Measurements from ENCODE around the gene ZNF548.
"Not testable (repeated sequence)": the region's sequence is repeated elsewhere in the genome, so short reads cannot be mapped to it uniquely, and the experiment has no call there.

The ZNF548 gene

GRCh38 chr19:57366776-57367175 lies 22.9 kb upstream of the ZNF548 start:
- H3K4me1 ChIP-seq (ENCODE audit: control insufficient read depth, insufficient read depth, low read length): peaks cover 4% of the 10 kb centered on the region
- H3K9me3 ChIP-seq (ENCODE audit: control insufficient read depth, low read length): no peaks in the 10 kb centered on the region
- no peak overlapping the region for H3K4me3 ChIP-seq (ENCODE audit: low read length)
- no peaks in the 10 kb centered on the region for H3K27me3 ChIP-seq (ENCODE audit: control insufficient read depth, insufficient read depth, low read length)
- H3K36me3 ChIP-seq (ENCODE audit: control insufficient read depth, insufficient read depth, low read length): peaks cover 1% of the 10 kb centered on the region
- H3K9ac ChIP-seq (ENCODE audit: low read length): no peak overlapping the region

GRCh38 chr19:57374179-57374578 lies 15.5 kb upstream of the ZNF548 start:
- peaks cover 19% of the 10 kb centered on the region for H3K36me3 ChIP-seq (ENCODE audit: control insufficient read depth, insufficient read depth, low read length)
- no peak overlapping the region for H3K4me3 ChIP-seq (ENCODE audit: low read length)
- H3K4me1 ChIP-seq (ENCODE audit: control insufficient read depth, insufficient read depth, low read length): no peaks in the 10 kb centered on the region
- H3K9me3 ChIP-seq (ENCODE audit: control insufficient read depth, low read length): peaks cover 12% of the 10 kb centered on the region
- no peak overlapping the region for H3K9ac ChIP-seq (ENCODE audit: low read length)
- H3K27me3 ChIP-seq (ENCODE audit: control insufficient read depth, insufficient read depth, low read length): no peaks in the 10 kb centered on the region

- H3K4me1 ChIP-seq (ENCODE audit: control insufficient read depth, insufficient read depth, low read length); H3K9ac ChIP-seq (ENCODE audit: low read length); H3K27me3 ChIP-seq (ENCODE audit: control insufficient read depth, insufficient read depth, low read length); H3K4me3 ChIP-seq (ENCODE audit: low read length): not testable (repeated sequence)
- Histone ChIP-seq H3K36me3 (ENCODE audit: control insufficient read depth, insufficient read depth, low read length) (peaks cover 19% of the 10 kb centered on the region), H3K9me3 (ENCODE audit: control insufficient read depth, low read length) (peaks cover 12% of the 10 kb centered on the region)
These were observed 15.0 kb upstream of the ZNF548 start for GRCh38 chr19:57374647-57375046.

- no peaks in the 10 kb centered on the region for H3K27me3 ChIP-seq (ENCODE audit: control insufficient read depth, insufficient read depth, low read length)
- H3K36me3 ChIP-seq (ENCODE audit: control insufficient read depth, insufficient read depth, low read length): peaks cover 19% of the 10 kb centered on the region
- H3K4me3 ChIP-seq (ENCODE audit: low read length): no peak overlapping the region
- no peaks in the 10 kb centered on the region for H3K4me1 ChIP-seq (ENCODE audit: control insufficient read depth, insufficient read depth, low read length)
- H3K9me3 ChIP-seq (ENCODE audit: control insufficient read depth, low read length): peaks cover 12% of the 10 kb centered on the region
- no peak overlapping the region for H3K9ac ChIP-seq (ENCODE audit: low read length)
These were observed 13.5 kb upstream of the ZNF548 start for GRCh38 chr19:57376151-57376550.

GRCh38 chr19:57377498-57378146 lies 12.0 kb upstream of the ZNF548 start:
- Histone ChIP-seq H3K9me3 (ENCODE audit: control insufficient read depth, low read length) (peaks cover 12% of the 10 kb centered on the region), H3K9ac (ENCODE audit: low read length) (no peak overlapping the region), H3K36me3 (ENCODE audit: control insufficient read depth, insufficient read depth, low read length) (peaks cover 13% of the 10 kb centered on the region), H3K4me1 (ENCODE audit: control insufficient read depth, insufficient read depth, low read length) (no peaks in the 10 kb centered on the region), H3K4me3 (ENCODE audit: low read length) (no peak overlapping the region), H3K27me3 (ENCODE audit: control insufficient read depth, insufficient read depth, low read length) (no peaks in the 10 kb centered on the region)

GRCh38 chr19:57380923-57381322 lies 8.7 kb upstream of the ZNF548 start:
- no peaks in the 10 kb centered on the region for H3K4me1 ChIP-seq (ENCODE audit: control insufficient read depth, insufficient read depth, low read length)
- peaks cover 13% of the 10 kb centered on the region for H3K36me3 ChIP-seq (ENCODE audit: control insufficient read depth, insufficient read depth, low read length)
- H3K9ac ChIP-seq (ENCODE audit: low read length): no peak overlapping the region
- H3K4me3 ChIP-seq (ENCODE audit: low read length): no peak overlapping the region
- peaks cover 12% of the 10 kb centered on the region for H3K9me3 ChIP-seq (ENCODE audit: control insufficient read depth, low read length)
- H3K27me3 ChIP-seq (ENCODE audit: control insufficient read depth, insufficient read depth, low read length): no peaks in the 10 kb centered on the region

GRCh38 chr19:57382806-57383488 lies 6.7 kb upstream of the ZNF548 start:
- Histone ChIP-seq H3K36me3 (ENCODE audit: control insufficient read depth, insufficient read depth, low read length) (no peaks in the 10 kb centered on the region), H3K9me3 (ENCODE audit: control insufficient read depth, low read length) (peaks cover 2% of the 10 kb centered on the region), H3K4me1 (ENCODE audit: control insufficient read depth, insufficient read depth, low read length) (no peaks in the 10 kb centered on the region), H3K4me3 (ENCODE audit: low read length) (no peak overlapping the region), H3K27me3 (ENCODE audit: control insufficient read depth, insufficient read depth, low read length) (no peaks in the 10 kb centered on the region), H3K9ac (ENCODE audit: low read length) (no peak overlapping the region)

GRCh38 chr19:57389194-57389729 lies 392 bp upstream of the ZNF548 start:
- Histone ChIP-seq H3K9me3 (ENCODE audit: control insufficient read depth, low read length) (no peaks in the 10 kb centered on the region), H3K9ac (ENCODE audit: low read length) (peak overlapping the region; percentile 88), H3K4me1 (ENCODE audit: control insufficient read depth, insufficient read depth, low read length) (peaks cover 9% of the 10 kb centered on the region), H3K36me3 (ENCODE audit: control insufficient read depth, insufficient read depth, low read length) (no peaks in the 10 kb centered on the region), H3K27me3 (ENCODE audit: control insufficient read depth, insufficient read depth, low read length) (no peaks in the 10 kb centered on the region), H3K4me3 (ENCODE audit: low read length) (peak overlapping the region; percentile 61)

- H3K36me3 ChIP-seq (ENCODE audit: control insufficient read depth, insufficient read depth, low read length): peaks cover 7% of the 10 kb centered on the region
These were observed 6.1 kb downstream of the ZNF548 start for GRCh38 chr19:57395710-57396109.

GRCh38 chr19:57398868-57399267 lies 9.2 kb downstream of the ZNF548 start:
- no peaks in the 10 kb centered on the region for H3K27me3 ChIP-seq (ENCODE audit: control insufficient read depth, insufficient read depth, low read length)
- H3K36me3 ChIP-seq (ENCODE audit: control insufficient read depth, insufficient read depth, low read length): peaks cover 12% of the 10 kb centered on the region
- no peak overlapping the region for H3K9ac ChIP-seq (ENCODE audit: low read length)
- no peaks in the 10 kb centered on the region for H3K4me1 ChIP-seq (ENCODE audit: control insufficient read depth, insufficient read depth, low read length)
- H3K9me3 ChIP-seq (ENCODE audit: control insufficient read depth, low read length): peaks cover 6% of the 10 kb centered on the region
- no peak overlapping the region for H3K4me3 ChIP-seq (ENCODE audit: low read length)

More at GRCh38 chr19:57395710-57396109, 6.1 kb downstream of the ZNF548 start:
- peaks cover 6% of the 10 kb centered on the region for H3K9me3 ChIP-seq (ENCODE audit: control insufficient read depth, low read length)
- no peak overlapping the region for H3K4me3 ChIP-seq (ENCODE audit: low read length)
- H3K4me1 ChIP-seq (ENCODE audit: control insufficient read depth, insufficient read depth, low read length): peaks cover 2% of the 10 kb centered on the region
- H3K27me3 ChIP-seq (ENCODE audit: control insufficient read depth, insufficient read depth, low read length): no peaks in the 10 kb centered on the region
- H3K9ac ChIP-seq (ENCODE audit: low read length): no peak overlapping the region

- H3K4me1 ChIP-seq (ENCODE audit: control insufficient read depth, insufficient read depth, low read length): no peaks in the 10 kb centered on the region
- no peaks in the 10 kb centered on the region for H3K27me3 ChIP-seq (ENCODE audit: control insufficient read depth, insufficient read depth, low read length)
- peaks cover 10% of the 10 kb centered on the region for H3K36me3 ChIP-seq (ENCODE audit: control insufficient read depth, insufficient read depth, low read length)
- peaks cover under 1% of the 10 kb centered on the region for H3K9me3 ChIP-seq (ENCODE audit: control insufficient read depth, low read length)
- H3K9ac ChIP-seq (ENCODE audit: low read length): no peak overlapping the region
- no peak overlapping the region for H3K4me3 ChIP-seq (ENCODE audit: low read length)
These were observed 14.3 kb downstream of the ZNF548 start for GRCh38 chr19:57403737-57404563.
